GM12878 (cell line): ENCODE data around the gene OLFML2A. TPM values are rescaled to one million over a fixed set of nuclear protein-coding genes. Genes with fewer than 3 reads are reported as not detected.
A peak's percentile ranks its signal among the peaks of the same experiment; 100 is the strongest.

Experiments used
- ATAC-seq: fragments of 200-7000 bp; cut with Tn5 transposase; 3 replicates; pipeline ENCODE4 v1.9.1; 2020; ENCODE audit warnings: mild to moderate bottlenecking, moderate library complexity
- BruUV-seq: library from RNA; stranded (reverse); fragments of 400-500 nt; replicated peaks from 2 replicates; lab custom pipeline; 2021; lab: Mats Ljungman, UMichigan
- CTCF ChIA-PET: fragments of 300-600 bp; sonication (Branson Sonifier 250); formaldehyde crosslinking; extraction: SDS; loops from one replicate; lab custom pipeline; 2021; ENCODE audit warnings: inconsistent platforms; lab: Yijun Ruan, JAX
- POLR2A ChIA-PET: fragments of 350-600 bp; formaldehyde crosslinking; extraction: SDS; loops from one replicate; lab custom pipeline; 2021; ENCODE audit warnings: inconsistent platforms; lab: Charles Lee
- RAD21 ChIA-PET: fragments of 300-600 bp; sonication (Branson Sonifier 250); formaldehyde crosslinking; loops from one replicate; lab custom pipeline; 2023; ENCODE audit warnings: antibody characterized with exemption; ENCODE audit not compliant: unreplicated experiment; lab: Charles Lee
- SMC1A ChIA-PET: fragments of 300-600 bp; sonication (Branson Sonifier 250); formaldehyde crosslinking; loops from one replicate; lab custom pipeline; 2023; ENCODE audit not compliant: unreplicated experiment, uncharacterized antibody; lab: Charles Lee
- DNase-seq: peaks from one replicate; pipeline ENCODE4 v3.0.0-alpha.2; 2011; ENCODE audit warnings: low read depth, low spot score
- FAIRE-seq: peaks from 3 replicates; lab custom pipeline; 2011; peaks lifted over from hg19 to GRCh38; lab: Jason Lieb, UNC
- H2AFZ ChIP-seq: 2 replicates; pipeline ENCODE4 v1.6.0; 2011; ENCODE audit warnings: low read depth, low read length, control low read depth; ENCODE audit not compliant: control insufficient read depth
- H3K27ac ChIP-seq: 2 replicates; pipeline ENCODE4 v1.5.1; 2011; ENCODE audit warnings: control low read depth; ENCODE audit not compliant: control insufficient read depth, insufficient read depth
- H3K27me3 ChIP-seq, 2 experiments: replicated peaks in 1 of 2; 2 replicates each; pipeline versions ENCODE4 v1.6.0 to v1.6.1; 2011; ENCODE audit warnings: low read length in 1 of 2; ENCODE audit not compliant: control insufficient read depth in 2 of 2, insufficient read depth in 2 of 2
- H3K36me3 ChIP-seq, 2 experiments: 2 replicates each; pipeline ENCODE4 v1.5.1; 2011; ENCODE audit warnings: low read length in 1 of 2; ENCODE audit not compliant: control insufficient read depth in 2 of 2, insufficient read depth in 2 of 2
- H3K4me1 ChIP-seq: 2 replicates; pipeline ENCODE4 v1.6.1; 2011; ENCODE audit warnings: mild to moderate bottlenecking, low read length, moderate library complexity, mixed read lengths; ENCODE audit not compliant: control insufficient read depth, insufficient read depth
- H3K4me2 ChIP-seq: 2 replicates; pipeline ENCODE4 v1.6.0; 2011; ENCODE audit warnings: control low read depth; ENCODE audit not compliant: control insufficient read depth, insufficient read depth
- H3K4me3 ChIP-seq: fragments of 200-600 bp; sonication (generic); 2 replicates; pipeline ENCODE4 v1.5.1; 2016
- H3K79me2 ChIP-seq: 2 replicates; pipeline ENCODE4 v1.6.0; 2011; ENCODE audit warnings: low read length; ENCODE audit not compliant: control insufficient read depth, insufficient read depth
- H3K9ac ChIP-seq: 2 replicates; pipeline ENCODE4 v1.8.0; 2011; ENCODE audit warnings: low read length, control low read depth, mixed read lengths; ENCODE audit not compliant: control insufficient read depth, insufficient read depth
- H3K9me3 ChIP-seq: replicated peaks from 3 replicates; pipeline ENCODE4 v1.5.1; 2011; ENCODE audit warnings: mild to moderate bottlenecking, low read length; ENCODE audit not compliant: control insufficient read depth, insufficient read depth
- H4K20me1 ChIP-seq: 2 replicates; pipeline ENCODE4 v1.6.0; 2011; ENCODE audit not compliant: control insufficient read depth, insufficient read depth
- ATF7 ChIP-seq: fragments of 450-650 bp; IDR thresholded peaks from 2 replicates; pipeline ENCODE4 v1.6.1; 2016; ENCODE audit warnings: low read depth, mild to moderate bottlenecking
- CHD2 ChIP-seq: IDR thresholded peaks from 2 replicates; pipeline ENCODE4 v1.6.1; 2011; ENCODE audit warnings: low read depth, low read length, improper control_type of control experiment, borderline replicate concordance
- MLLT1 ChIP-seq: fragments of 450-650 bp; IDR thresholded peaks from 2 replicates; pipeline ENCODE4 v1.6.1; 2016; ENCODE audit warnings: mild to moderate bottlenecking
- NBN ChIP-seq: fragments of 450-650 bp; IDR thresholded peaks from 2 replicates; pipeline ENCODE4 v1.6.1; 2016
- NFYA ChIP-seq: IDR thresholded peaks from 2 replicates; pipeline ENCODE4 v1.6.1; 2011; ENCODE audit warnings: low read depth, mild to moderate bottlenecking, low read length, improper control_type of control experiment, borderline replicate concordance
- POLR2AphosphoS5 ChIP-seq: IDR thresholded peaks from 2 replicates; pipeline ENCODE4 v1.6.1; 2011; ENCODE audit warnings: mild to moderate bottlenecking, low read length, inconsistent platforms
- POU2F2 ChIP-seq: IDR thresholded peaks from 3 replicates; pipeline ENCODE4 v1.6.1; 2011; ENCODE audit warnings: low read depth, mild to moderate bottlenecking, low read length, borderline replicate concordance
- RCOR1 ChIP-seq: conservative IDR thresholded peaks from 2 replicates; pipeline ENCODE4 v1.6.1; 2012; ENCODE audit warnings: low read depth, low read length, improper control_type of control experiment
- RELB ChIP-seq: fragments of 450-650 bp; IDR thresholded peaks from 2 replicates; pipeline ENCODE4 v1.6.1; 2017; ENCODE audit warnings: low read depth, mild to moderate bottlenecking, moderate library complexity
- REST ChIP-seq: IDR thresholded peaks from 2 replicates; pipeline ENCODE4 v1.6.1; 2012; ENCODE audit warnings: mild to moderate bottlenecking, low read depth, low read length
- RUNX3 ChIP-seq: IDR thresholded peaks from 2 replicates; pipeline ENCODE4 v1.6.1; 2012; ENCODE audit warnings: low read length, inconsistent platforms
- TBL1XR1 ChIP-seq: IDR thresholded peaks from 2 replicates; pipeline ENCODE4 v1.6.1; 2012; ENCODE audit warnings: low read depth, low read length, improper control_type of control experiment
- WGBS: methylation state at CpG from one replicate; pipeline ENCODE4 v1.1.6; 2016; ENCODE audit warnings: low lambda C conversion rate; ENCODE audit not compliant: insufficient replicate concordance, insufficient coverage; ENCODE audit errors: missing lambda C conversion rate; 5-methylcytosine and 5-hydroxymethylcytosine counted together
- in situ Hi-C: fragments of 300-500 bp; cut with MboI; formaldehyde crosslinking; loops from 9 replicates; pipeline ENCODE4 v1.14.3; 2018; ENCODE audit warnings: mixed read lengths
- intact Hi-C: fragments of 100-400 bp; cut with micrococcal nuclease; formaldehyde crosslinking; loops from one replicate; pipeline ENCODE4 v1.14.2; 2022; ENCODE audit not compliant: unreplicated experiment
- polyA plus RNA-seq, 11 experiments: library from polyadenylated mRNA; depleted of rRNA in 4 of 11; unstranded in 6 of 11; stranded (reverse) in 5 of 11; fragments of >200 nt; fragmentation: Nextera tagmentation in 4 of 11; fragmentation: Illumina TruSeq in 1 of 11; extraction: Ambion mirVana in 4 of 11; extraction: Trizol in 1 of 11; gene quantifications; 1 replicate in 1 of 11; 2 replicates in 10 of 11; pipeline versions ENCODE4 v1.2.1 to v1.2.3, GENCODE V29; 2011 to 2016; ENCODE audit warnings: inconsistent platforms in 2 of 11, missing spikeins in 2 of 11, low read depth in 1 of 11
- total RNA-seq, 4 experiments: library from RNA; depleted of rRNA in 3 of 4; stranded (reverse); fragments of >200 nt in 3 of 4; fragmentation: Illumina TruSeq in 1 of 4; extraction: Trizol in 1 of 4; gene quantifications; 2 replicates each; pipeline versions ENCODE4 v1.2.1 to v1.2.3, GENCODE V29; 2013 to 2021
- TF ChIP-seq, protein P1 (sequence below): fragments of 450-650 bp; IDR thresholded peaks from 2 replicates; pipeline ENCODE4 v1.6.1; 2017; ENCODE audit warnings: mild to moderate bottlenecking, low read depth, inconsistent platforms; ENCODE audit not compliant: poor library complexity, severe bottlenecking

OLFML2A gene
- total and polyA plus RNA-seq, 10 of the 15 experiments (the other 5 are each of a cell fraction or from before 2014, with no cell fraction given), result 0.02 to 0.13 (median 0.10) TPM; not detected in 4

DNA sequence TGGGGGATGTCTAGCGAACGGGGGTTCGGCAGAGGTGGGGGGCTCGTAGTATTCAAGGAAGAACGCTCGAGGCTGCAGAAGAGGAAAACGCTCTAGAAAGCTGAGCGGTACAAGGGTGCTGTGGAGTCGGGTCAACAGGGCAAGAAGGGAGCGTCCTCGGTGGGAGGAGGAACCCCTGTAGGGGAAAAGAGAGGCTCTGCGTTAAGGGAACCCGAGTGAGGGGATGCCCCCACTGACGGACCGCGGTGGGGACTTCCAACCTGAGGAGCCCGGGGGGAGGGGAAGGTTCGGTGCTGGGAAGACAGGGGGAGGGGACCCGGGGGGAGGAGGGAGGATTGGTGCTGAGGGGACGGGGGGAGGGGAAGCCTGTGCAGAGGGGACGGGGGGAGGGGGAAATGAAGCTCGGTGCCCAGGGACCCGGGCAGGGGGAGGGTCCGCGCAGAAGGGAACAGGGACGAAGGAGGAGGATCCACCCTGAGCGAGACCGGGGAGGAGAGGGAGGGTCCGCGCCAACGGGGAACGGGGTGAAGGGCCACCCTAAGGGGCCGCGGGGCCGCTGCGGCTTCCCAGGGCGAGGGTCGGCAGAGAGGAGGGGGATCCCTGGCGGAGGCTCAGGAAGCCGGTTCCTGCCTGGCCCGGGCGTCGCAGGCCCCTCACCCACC, 6.4 kb upstream of the OLFML2A start:
- Histone ChIP-seq H3K27ac (peak overlapping the region; percentile 86), H3K4me1 (peaks cover 21% of the 10 kb centered on the region), H2AFZ (peak overlapping the region; percentile 70), H3K79me2 (peaks cover 47% of the 10 kb centered on the region), H3K9ac (peak overlapping the region; percentile 78), H3K4me2 (peak overlapping the region; percentile 80), H3K27me3 (no peaks in the 10 kb centered on the region), H3K4me3 (peak overlapping the region; percentile 97), H3K9me3 (no peaks in the 10 kb centered on the region), H4K20me1 (no peaks in the 10 kb centered on the region), H3K36me3 (no peaks in the 10 kb centered on the region)
- intact Hi-C loops (loop anchor here (1.0 kb wide), 1 partner anchor 124 kb away; no protein-coding TSS in a partner anchor), in situ Hi-C loops (loop anchor here (5.0 kb wide), 3 partner anchors 82 to 602 kb away; partner anchors contain the start of genes SCAI and WDR38)
- ChIA-PET RAD21 (interaction anchor here (0.8 to 6.7 kb wide), 14 partner anchors 10 to 373 kb away, joined by 3 to 180 read pairs (median 6); partner anchors contain the start of genes ARPC5L, RPL35, SCAI and WDR38), SMC1A (interaction anchor here (0.6 to 9.9 kb wide), 10 partner anchors 11 to 592 kb away, joined by 3 to 233 read pairs (median 5); partner anchors contain the start of genes ARPC5L, RPL35 and WDR38), POLR2A (interaction anchor here (0.5 to 4.5 kb wide), 18 partner anchors 10 to 994 kb away, joined by 3 to 41 read pairs (median 4); partner anchors contain the start of genes ARPC5L, HSPA5, RPL35 and WDR38), CTCF (interaction anchor here (0.7 to 16.1 kb wide), 11 partner anchors 16 to 593 kb away, joined by 3 to 575 read pairs (median 4); partner anchors contain the start of genes ARPC5L, RPL35 and WDR38)
- no TSS peak for BruUV-seq
- no peak for DNase-seq
- peak; percentile 48 for ATAC-seq
- no peak for FAIRE-seq
- WGBS, result 1% methylated on average over 26 of the region's 43 CpGs
- TF ChIP-seq ATF7 (0 out of 2 replicates have a peak, but pooled peaks have one; percentile 19), NBN (peak; percentile 73; the same call in 1 of the 2 replicates), POU2F2 (0 out of 3 replicates have a peak, but pooled peaks have one; percentile 12), TBL1XR1 (no peak), RUNX3 (peak; percentile 31; the same call in 1 of the 2 replicates), RELB (0 out of 2 replicates have a peak, but pooled peaks have one; percentile 33), MLLT1 (peak; percentile 76), CHD2 (peak; percentile 56; the same call in 1 of the 2 replicates), NFYA (no peak), POLR2AphosphoS5 (peak; percentile 44; the same call in 1 of the 2 replicates), REST (0 out of 2 replicates have a peak, but pooled peaks have one; percentile 11), RCOR1 (no peak)
- TF ChIP-seq, protein P1, sequence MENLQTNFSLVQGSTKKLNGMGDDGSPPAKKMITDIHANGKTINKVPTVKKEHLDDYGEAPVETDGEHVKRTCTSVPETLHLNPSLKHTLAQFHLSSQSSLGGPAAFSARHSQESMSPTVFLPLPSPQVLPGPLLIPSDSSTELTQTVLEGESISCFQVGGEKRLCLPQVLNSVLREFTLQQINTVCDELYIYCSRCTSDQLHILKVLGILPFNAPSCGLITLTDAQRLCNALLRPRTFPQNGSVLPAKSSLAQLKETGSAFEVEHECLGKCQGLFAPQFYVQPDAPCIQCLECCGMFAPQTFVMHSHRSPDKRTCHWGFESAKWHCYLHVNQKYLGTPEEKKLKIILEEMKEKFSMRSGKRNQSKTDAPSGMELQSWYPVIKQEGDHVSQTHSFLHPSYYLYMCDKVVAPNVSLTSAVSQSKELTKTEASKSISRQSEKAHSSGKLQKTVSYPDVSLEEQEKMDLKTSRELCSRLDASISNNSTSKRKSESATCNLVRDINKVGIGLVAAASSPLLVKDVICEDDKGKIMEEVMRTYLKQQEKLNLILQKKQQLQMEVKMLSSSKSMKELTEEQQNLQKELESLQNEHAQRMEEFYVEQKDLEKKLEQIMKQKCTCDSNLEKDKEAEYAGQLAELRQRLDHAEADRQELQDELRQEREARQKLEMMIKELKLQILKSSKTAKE, result no peak
